Nephron (organoid): ENCODE measurements around the gene TMEM169.

Source experiments
- H3K27ac Mint-ChIP-seq, 3 experiments: 2 replicates each; pipeline ENCODE4 v1.8.0; 2020; ENCODE audit warnings: mixed read lengths in 3 of 3, mild to moderate bottlenecking in 2 of 3, moderate library complexity in 1 of 3
- H3K27me3 Mint-ChIP-seq: 2 replicates; pipeline ENCODE4 v1.8.0; 2021; ENCODE audit warnings: low read depth, mild to moderate bottlenecking, moderate library complexity, mixed read lengths
- H3K36me3 Mint-ChIP-seq: 2 replicates; pipeline ENCODE4 v1.8.0; 2020; ENCODE audit warnings: low read depth, mixed read lengths
- H3K4me1 Mint-ChIP-seq: 2 replicates; pipeline ENCODE4 v1.8.0; 2020; ENCODE audit warnings: mixed read lengths
- H3K4me3 Mint-ChIP-seq, 3 experiments: 2 replicates each; pipeline ENCODE4 v1.8.0; 2020; ENCODE audit warnings: mild to moderate bottlenecking in 3 of 3, mixed read lengths in 3 of 3, moderate library complexity in 2 of 3
- H3K9me3 Mint-ChIP-seq: 2 replicates; pipeline ENCODE4 v1.8.0; 2020; ENCODE audit warnings: mixed read lengths
- CTCF ChIP-seq, 3 experiments: fragments of 200-600 bp; sonication (generic); IDR thresholded peaks; one replicate each; pipeline ENCODE4 v1.5.0; 2021; ENCODE audit warnings: antibody characterized with exemption in 3 of 3; ENCODE audit not compliant: unreplicated experiment in 3 of 3

The TMEM169 gene

GRCh38 chr2:216081012-216081411 is 707 bp upstream of the TMEM169 start:
- Mint-ChIP-seq H3K27ac (peak overlapping the region; percentile 92 to 98 (median 92)), H3K4me3 (peak overlapping the region; percentile 90 to 97 (median 93)), H3K9me3 (no peaks in the 10 kb centered on the region), H3K4me1 (peaks cover 37% of the 10 kb centered on the region), H3K27me3 (peaks cover 9% of the 10 kb centered on the region), H3K36me3 (no peaks in the 10 kb centered on the region)
- TF ChIP-seq CTCF (IDR thresholded peaks at IDR 0.05; ENCODE audit: unreplicated experiment in 3 of 3): no peak

GRCh38 chr2:216082117-216082711 is 495 bp downstream of the TMEM169 start:
- H3K4me1 Mint-ChIP-seq: peaks cover 43% of the 10 kb centered on the region
- peaks cover 9% of the 10 kb centered on the region for H3K27me3 Mint-ChIP-seq
- H3K9me3 Mint-ChIP-seq: no peaks in the 10 kb centered on the region
- H3K27ac Mint-ChIP-seq: peak overlapping the region; percentile 92 to 98 (median 92)
- TF ChIP-seq CTCF (IDR thresholded peaks at IDR 0.05; ENCODE audit: unreplicated experiment in 3 of 3): no peak
- peak overlapping the region; percentile 90 to 97 (median 93) for H3K4me3 Mint-ChIP-seq
- no peaks in the 10 kb centered on the region for H3K36me3 Mint-ChIP-seq

GRCh38 chr2:216082805-216083204 is 1.1 kb downstream of the TMEM169 start:
- Mint-ChIP-seq H3K36me3 (no peaks in the 10 kb centered on the region), H3K9me3 (no peaks in the 10 kb centered on the region), H3K27me3 (peaks cover 9% of the 10 kb centered on the region), H3K4me3 (peak overlapping the region; percentile 90 to 97 (median 93)), H3K27ac (peak overlapping the region; percentile 92 to 98 (median 92)), H3K4me1 (peaks cover 43% of the 10 kb centered on the region)
- TF ChIP-seq CTCF (IDR thresholded peaks at IDR 0.05; ENCODE audit: unreplicated experiment in 3 of 3): no peak

- no peak for TF ChIP-seq CTCF (IDR thresholded peaks at IDR 0.05; ENCODE audit: unreplicated experiment in 3 of 3)
- Mint-ChIP-seq H3K4me3 (peak overlapping the region; percentile 90 to 97 (median 93)), H3K9me3 (no peaks in the 10 kb centered on the region), H3K27ac (peak overlapping the region; percentile 92 to 98 (median 92)), H3K27me3 (peaks cover 9% of the 10 kb centered on the region), H3K4me1 (peaks cover 43% of the 10 kb centered on the region), H3K36me3 (no peaks in the 10 kb centered on the region)
These were observed 2.0 kb downstream of the TMEM169 start for GRCh38 chr2:216083464-216084281.

GRCh38 chr2:216084547-216084946 is 2.8 kb downstream of the TMEM169 start:
- H3K36me3 Mint-ChIP-seq: peaks cover 4% of the 10 kb centered on the region
- no peak for TF ChIP-seq CTCF (IDR thresholded peaks at IDR 0.05; ENCODE audit: unreplicated experiment in 3 of 3)
- H3K27me3 Mint-ChIP-seq: peaks cover 9% of the 10 kb centered on the region
- no peaks in the 10 kb centered on the region for H3K9me3 Mint-ChIP-seq
- H3K4me3 Mint-ChIP-seq: peak overlapping the region; percentile 90 to 97 (median 93)
- H3K27ac Mint-ChIP-seq: peak overlapping the region; percentile 92 to 98 (median 92)
- H3K4me1 Mint-ChIP-seq: peaks cover 43% of the 10 kb centered on the region
